HepG2 (cell line): ENCODE measurements around the gene ANKS1B. TPM values are rescaled to one million over a fixed set of nuclear protein-coding genes. Genes with fewer than 3 reads are reported as not detected.

ENCODE experiments used
- ATAC-seq: fragments of 200-7000 bp; cut with Tn5 transposase; 3 replicates; pipeline ENCODE4 v1.9.1; 2020; ENCODE audit warnings: mild to moderate bottlenecking, moderate library complexity
- BruUV-seq: library from RNA; stranded (reverse); fragments of 400-500 nt; replicated peaks from 2 replicates; lab custom pipeline; 2021; lab: Mats Ljungman, UMichigan
- CTCF ChIA-PET: fragments of 300-600 bp; formaldehyde crosslinking; extraction: SDS; loops from one replicate; lab custom pipeline; 2021; ENCODE audit warnings: low total read pairs, inconsistent platforms, low intra/inter-chr PET ratio; lab: Yijun Ruan, JAX
- POLR2A ChIA-PET: fragments of 350-600 bp; sonication (Branson Sonifier 250); formaldehyde crosslinking; loops from one replicate; lab custom pipeline; 2020; ENCODE audit warnings: antibody characterized with exemption, inconsistent platforms; lab: Yijun Ruan, JAX
- DNase-seq: peaks from one replicate; pipeline ENCODE4 v3.0.0-alpha.2; 2015; ENCODE audit warnings: low spot score
- FAIRE-seq: peaks from 3 replicates; lab custom pipeline; 2011; peaks lifted over from hg19 to GRCh38; lab: Jason Lieb, UNC
- H2AFZ ChIP-seq: one replicate; pipeline ENCODE4 v1.6.1; 2011; ENCODE audit warnings: low read length, inconsistent platforms
- H3K27ac ChIP-seq: fragments of 300-600 bp; 3 replicates; pipeline ENCODE4 v1.8.0; 2011; ENCODE audit warnings: mixed run types, mild to moderate bottlenecking, mixed read lengths, low read length, inconsistent platforms; ENCODE audit not compliant: insufficient read depth; ENCODE audit errors: extremely low read length
- H3K27me3 ChIP-seq, 2 experiments: fragments of 200-600 bp in 1 of 2; 2 replicates in 1 of 2; 3 replicates in 1 of 2; pipeline versions ENCODE4 v1.6.0 to v1.8.0; 2011; ENCODE audit warnings: low read length in 2 of 2, mild to moderate bottlenecking in 2 of 2, moderate library complexity in 2 of 2, inconsistent platforms in 1 of 2; ENCODE audit not compliant: insufficient read depth in 2 of 2, control insufficient read depth in 1 of 2
- H3K36me3 ChIP-seq, 2 experiments: fragments of 200-600 bp in 1 of 2; replicated peaks in 1 of 2; 2 replicates in 1 of 2; 3 replicates in 1 of 2; pipeline versions ENCODE4 v1.5.1 to v1.8.0; 2011; ENCODE audit warnings: low read length in 2 of 2, inconsistent platforms in 1 of 2; ENCODE audit not compliant: insufficient read depth in 2 of 2, control insufficient read depth in 1 of 2
- H3K4me1 ChIP-seq: 2 replicates; pipeline ENCODE4 v1.5.1; 2012; ENCODE audit warnings: low read length, inconsistent platforms; ENCODE audit not compliant: insufficient read depth
- H3K4me2 ChIP-seq: 2 replicates; pipeline ENCODE4 v1.6.0; 2011; ENCODE audit warnings: low read depth, low read length, inconsistent platforms
- H3K4me3 ChIP-seq, 3 experiments: fragments of 200-600 bp in 1 of 3; sonication (generic), shearing (Covaris generic) in 1 of 3; replicated peaks in 1 of 3; 2 replicates each; pipeline ENCODE4 v1.5.1; 2011 to 2016; ENCODE audit warnings: low read length in 3 of 3, inconsistent platforms in 2 of 3, low read depth in 2 of 3, mild to moderate bottlenecking in 2 of 3, control low read depth in 1 of 3, mixed read lengths in 1 of 3; ENCODE audit not compliant: insufficient read depth in 1 of 3
- H3K79me2 ChIP-seq: one replicate; pipeline ENCODE4 v1.6.1; 2011; ENCODE audit warnings: low read length, inconsistent platforms; ENCODE audit not compliant: insufficient read depth
- H3K9ac ChIP-seq: 2 replicates; pipeline ENCODE4 v1.6.0; 2011; ENCODE audit warnings: mild to moderate bottlenecking, low read depth, low read length, inconsistent platforms; ENCODE audit not compliant: insufficient read depth
- H3K9me3 ChIP-seq: 2 replicates; pipeline ENCODE4 v1.5.1; 2012; ENCODE audit warnings: mild to moderate bottlenecking, low read length
- H4K20me1 ChIP-seq: 2 replicates; pipeline ENCODE4 v1.6.0; 2011; ENCODE audit warnings: inconsistent platforms, mild to moderate bottlenecking, low read length, moderate library complexity; ENCODE audit not compliant: insufficient read depth
- AGO2 ChIP-seq: fragments of 200-400 bp; formaldehyde crosslinking; optimal IDR thresholded peaks from 2 replicates; pipeline ENCODE3; 2017; ENCODE audit warnings: mild to moderate bottlenecking, low read depth, low read length, moderate library complexity
- CCDC6 ChIP-seq: sonication (generic); formaldehyde crosslinking; IDR thresholded peaks from 2 replicates; pipeline ENCODE4 v1.8.1; 2022; ENCODE audit warnings: mild to moderate bottlenecking, missing genetic modification reagents, moderate library complexity
- DPF2 ChIP-seq: sonication (generic); formaldehyde crosslinking; IDR thresholded peaks from 2 replicates; pipeline ENCODE4 v1.4.0; 2020; ENCODE audit warnings: mild to moderate bottlenecking, low read depth, missing genetic modification reagents, borderline replicate concordance
- FOXP4 ChIP-seq: sonication (generic); formaldehyde crosslinking; IDR thresholded peaks from 2 replicates; pipeline ENCODE4 v1.4.0; 2020; ENCODE audit warnings: missing genetic modification reagents
- NCOA5 ChIP-seq: sonication (generic); formaldehyde crosslinking; IDR thresholded peaks from 2 replicates; pipeline ENCODE4 v1.4.0; 2020; ENCODE audit warnings: missing genetic modification reagents
- NCOR1 ChIP-seq: fragments of 200-600 bp; sonication (generic); IDR thresholded peaks from 2 replicates; pipeline ENCODE4 v1.7.0; 2017; ENCODE audit warnings: antibody characterized with exemption, low read length, borderline replicate concordance
- NONO ChIP-seq, 2 experiments: fragments of 450-650 bp in 1 of 2; sonication (generic) in 1 of 2; formaldehyde crosslinking in 1 of 2; IDR thresholded peaks in 1 of 2; conservative IDR thresholded peaks in 1 of 2; 2 replicates each; pipeline versions ENCODE4 v1.6.1 to v1.8.0; 2017 to 2022; ENCODE audit warnings: mild to moderate bottlenecking in 1 of 2, missing genetic modification reagents in 1 of 2, moderate library complexity in 1 of 2
- NRL ChIP-seq: sonication (generic); formaldehyde crosslinking; IDR thresholded peaks from 2 replicates; pipeline ENCODE4 v1.5.0; 2020; ENCODE audit warnings: missing genetic modification reagents, mild to moderate bottlenecking, moderate library complexity, borderline replicate concordance
- RFX5 ChIP-seq: IDR thresholded peaks from 2 replicates; pipeline ENCODE4 v1.6.1; 2011; ENCODE audit warnings: low read depth, low read length, improper control_type of control experiment
- TGIF2 ChIP-seq: IDR thresholded peaks from 2 replicates; pipeline ENCODE4 v1.6.1; 2016; ENCODE audit warnings: control low read depth, missing compliant biosample characterization
- YEATS2 ChIP-seq: sonication (generic); formaldehyde crosslinking; IDR thresholded peaks from 2 replicates; pipeline ENCODE4 v1.4.0; 2020; ENCODE audit warnings: missing genetic modification reagents, borderline replicate concordance
- ZHX2 ChIP-seq, 2 experiments: sonication (generic) in 1 of 2; formaldehyde crosslinking in 1 of 2; IDR thresholded peaks; 2 replicates each; pipeline versions ENCODE4 v1.6.1 to v1.9.0; 2014 to 2022; ENCODE audit warnings: antibody characterized with exemption in 1 of 2, borderline replicate concordance in 1 of 2, inconsistent platforms in 1 of 2, low read depth in 1 of 2, missing genetic modification reagents in 1 of 2
- ZNF567 ChIP-seq: sonication (generic); formaldehyde crosslinking; IDR thresholded peaks from 2 replicates; pipeline ENCODE4 v1.8.1; 2023; ENCODE audit warnings: mild to moderate bottlenecking, missing genetic modification reagents, borderline replicate concordance
- ZNF773 ChIP-seq: sonication (generic); formaldehyde crosslinking; IDR thresholded peaks from 2 replicates; pipeline ENCODE4 v1.4.0; 2020; ENCODE audit warnings: missing genetic modification reagents, borderline replicate concordance
- WGBS: methylation state at CpG from one replicate; pipeline ENCODE4 v1.1.6; 2017; ENCODE audit warnings: low lambda C conversion rate; 5-methylcytosine and 5-hydroxymethylcytosine counted together
- in situ Hi-C: cut with HindIII; loops from 2 replicates; pipeline ENCODE4 v1.10.0; 2017; ENCODE audit warnings: low pct_unique_long_range_greater_than_20kb; ENCODE audit not compliant: extremely low pct_ligation_motif_present
- intact Hi-C: fragments of 100-400 bp; cut with micrococcal nuclease; formaldehyde crosslinking; loops from one replicate; pipeline ENCODE4 v1.10.0; 2022; ENCODE audit not compliant: unreplicated experiment
- polyA plus RNA-seq, 8 experiments: library from polyadenylated mRNA; depleted of rRNA in 3 of 8; stranded (reverse) in 7 of 8; unstranded in 1 of 8; fragments of >200 nt; fragmentation: Illumina TruSeq in 4 of 8; extraction: Trizol in 4 of 8; gene quantifications; 2 replicates each; pipeline versions ENCODE4 v1.2.1 to v1.2.3, GENCODE V29; 2011 to 2016; ENCODE audit warnings: low read depth in 4 of 8, missing spikeins in 1 of 8, mixed read lengths in 1 of 8; ENCODE audit not compliant: insufficient read depth in 1 of 8
- total RNA-seq, 5 experiments: library from RNA; depleted of rRNA; stranded (reverse); fragments of >200 nt; fragmentation: Illumina TruSeq; extraction: Trizol; gene quantifications; 2 replicates each; pipeline ENCODE4 v1.2.3, GENCODE V29; 2016; ENCODE audit warnings: low read depth in 1 of 5

Gene ANKS1B
- total and polyA plus RNA-seq, 2 of the 13 experiments (the other 11 are each of a cell fraction or from before 2014, with no cell fraction given), result 0.15 TPM; not detected in 1

DNA sequence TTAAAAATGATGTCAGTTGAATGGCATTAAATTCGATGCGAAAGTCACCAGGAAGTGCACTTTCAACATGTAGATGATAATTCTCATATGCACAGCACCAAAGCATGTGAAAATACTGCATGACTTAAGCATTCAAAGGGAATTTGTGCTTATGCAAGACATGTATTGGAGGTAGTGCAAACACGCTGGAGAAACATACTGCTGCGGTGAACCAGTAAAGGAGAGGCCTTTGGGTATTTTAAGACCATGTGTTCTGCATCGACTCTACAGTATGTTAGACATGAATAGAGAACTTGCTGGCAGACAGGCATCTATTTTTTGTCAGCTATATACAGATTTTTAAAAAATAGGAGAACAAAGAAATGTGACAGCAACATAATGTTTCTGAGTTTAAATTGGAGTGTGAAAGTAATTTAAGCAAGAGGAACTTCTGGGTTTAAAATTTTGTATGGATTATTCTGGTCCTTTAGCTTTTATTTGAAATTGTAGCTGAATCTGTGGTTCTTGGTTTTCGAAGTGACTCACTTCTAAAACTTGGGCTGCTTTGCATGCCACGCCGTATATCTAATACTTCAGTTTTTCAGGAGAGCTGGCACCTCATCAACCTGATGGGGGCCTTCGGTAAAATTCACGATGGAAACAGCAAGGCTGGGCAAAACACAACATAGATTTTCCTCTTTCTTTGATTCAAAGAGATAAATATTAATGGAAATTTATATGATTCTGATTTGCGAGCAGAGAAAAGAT is 930.9 kb downstream of the ANKS1B start:
- no peaks in the 10 kb centered on the region for H3K4me1 ChIP-seq
- no peaks in the 10 kb centered on the region for H3K9me3 ChIP-seq
- ATAC-seq (no peak), DNase-seq (no peak), FAIRE-seq (no peak)
- BruUV-seq, result no TSS peak
- H3K4me3 ChIP-seq, result no peak overlapping the region
- intact Hi-C loops (loop anchor here (5.0 kb wide), 1 partner anchor 1561 kb away; no protein-coding TSS in a partner anchor), in situ Hi-C loops (no loop called here)
- ChIA-PET POLR2A (no interaction called here), CTCF (no interaction called here)
- H3K36me3 ChIP-seq, result no peaks in the 10 kb centered on the region
- no peaks in the 10 kb centered on the region for H3K27me3 ChIP-seq
- H3K27ac ChIP-seq, result no peak overlapping the region
- no peak overlapping the region for H2AFZ ChIP-seq
- H3K79me2 ChIP-seq, result no peaks in the 10 kb centered on the region
- no peak overlapping the region for H3K9ac ChIP-seq
- 45% methylated on average over 11 of the region's 11 CpGs for WGBS
- TF ChIP-seq ZNF567 (CRISPR knock-in tag), result no peak
- no peak for TF ChIP-seq DPF2
- TF ChIP-seq RFX5, result no peak
- no peak for TF ChIP-seq ZHX2 (IDR thresholded peaks at IDR 0.05; ENCODE audit: low read depth)
- TF ChIP-seq ZHX2 (CRISPR knock-in tag; IDR thresholded peaks at IDR 0.05; ENCODE audit: borderline replicate concordance), result no peak
- no peak for TF ChIP-seq CCDC6
- no peak for TF ChIP-seq FOXP4 (CRISPR knock-in tag)
- TF ChIP-seq NCOR1, result no peak
- TF ChIP-seq YEATS2 (CRISPR knock-in tag), result no peak
- TF ChIP-seq NCOA5 (CRISPR knock-in tag), result no peak
- no peak for TF ChIP-seq ZNF773 (CRISPR knock-in tag)
- TF ChIP-seq TGIF2 (CRISPR knock-in tag), result no peak
- TF ChIP-seq NONO (IDR thresholded peaks at IDR 0.05), result no peak
- no peak for TF ChIP-seq NONO (CRISPR knock-in tag; conservative IDR thresholded peaks at IDR 0.05)
- no peak for TF ChIP-seq NRL
- TF ChIP-seq AGO2, result no peak
- no peaks in the 10 kb centered on the region for H4K20me1 ChIP-seq
- no peak overlapping the region for H3K4me2 ChIP-seq
